ENCODE results near the gene PHF12.
"Not testable (repeated sequence)": the region's sequence is repeated elsewhere in the genome, so short reads cannot be mapped to it uniquely, and the experiment has no call there.

PHF12 gene

GRCh38 chr17:28928061-28928460 is 23.3 kb downstream of the PHF12 start:
- no peak for FAIRE-seq

GRCh38 chr17:28926786-28927185 is 24.5 kb downstream of the PHF12 start:
- no peak for FAIRE-seq

- no peak for FAIRE-seq
Observed at GRCh38 chr17:28926366-28926765, 25.0 kb downstream of the PHF12 start.

- FAIRE-seq, result no peak
Observed at GRCh38 chr17:28925912-28926365, 25.4 kb downstream of the PHF12 start.

GRCh38 chr17:28920201-28920600 is 31.1 kb downstream of the PHF12 start:
- no peak for FAIRE-seq

- FAIRE-seq, result no peak
Observed at GRCh38 chr17:28918295-28918694, 33.0 kb downstream of the PHF12 start.

- FAIRE-seq, result no peak
Observed at GRCh38 chr17:28917465-28917864, 33.9 kb downstream of the PHF12 start.

GRCh38 chr17:28917029-28917428 is 34.3 kb downstream of the PHF12 start:
- no peak for FAIRE-seq

GRCh38 chr17:28916302-28916934 is 34.9 kb downstream of the PHF12 start:
- FAIRE-seq, result no peak

- FAIRE-seq, result no peak
Observed at GRCh38 chr17:28912938-28913333, 38.4 kb downstream of the PHF12 start.

- FAIRE-seq, result no peak
Observed at GRCh38 chr17:28912281-28912937, 38.9 kb downstream of the PHF12 start.

- FAIRE-seq, result no peak
Observed at GRCh38 chr17:28911411-28912045, 39.8 kb downstream of the PHF12 start.

GRCh38 chr17:28910534-28910933 is 40.8 kb downstream of the PHF12 start:
- no peak for FAIRE-seq

- no peak for FAIRE-seq
Observed at GRCh38 chr17:28908640-28909167, 42.6 kb downstream of the PHF12 start.

- no peak for FAIRE-seq
Observed at GRCh38 chr17:28907709-28908475, 43.4 kb downstream of the PHF12 start.

- no peak for FAIRE-seq
Observed at GRCh38 chr17:28906706-28907438, 44.4 kb downstream of the PHF12 start.

- FAIRE-seq, result no peak
Observed at GRCh38 chr17:28906276-28906675, 45.0 kb downstream of the PHF12 start.

GRCh38 chr17:28904800-28905199 is 46.5 kb downstream of the PHF12 start:
- FAIRE-seq, result no peak

GRCh38 chr17:28903546-28903841 is 47.8 kb downstream of the PHF12 start:
- FAIRE-seq, result not testable (repeated sequence)

GRCh38 chr17:28902819-28903545 is 48.3 kb downstream of the PHF12 start, which contains the start of gene DHRS13:
Gene DHRS13 (minus strand): TSS chr17:28903079. CDS start chr17:28902944, 135 bp downstream.
- FAIRE-seq, result no peak

GRCh38 chr17:28901866-28902818 is 49.2 kb downstream of the PHF12 start:
- no peak for FAIRE-seq

Data from A204.1 (cell line).